CD4-positive, alpha-beta T cell treated with Interleukin-6 for 4 hours (primary cell): ENCODE results near the gene RBM44.

Experiments used
- DNase-seq: peaks from one replicate; pipeline ENCODE4 v3.0.0-alpha.2; 2020; ENCODE audit warnings: mixed read lengths

The RBM44 gene

GRCh38 chr2:237873897-237874551 lies 75.4 kb downstream of the RBM44 start:
- no peak for DNase-seq

GRCh38 chr2:237874585-237875161 lies 76.1 kb downstream of the RBM44 start:
- no peak for DNase-seq

- DNase-seq: no peak
Observed at GRCh38 chr2:237875256-237876060, 76.9 kb downstream of the RBM44 start.

- no peak for DNase-seq
Observed at GRCh38 chr2:237876061-237876526, 77.5 kb downstream of the RBM44 start.

GRCh38 chr2:237876532-237876931 lies 78.0 kb downstream of the RBM44 start:
- DNase-seq: no peak

GRCh38 chr2:237876951-237877491 lies 78.4 kb downstream of the RBM44 start:
- no peak for DNase-seq

GRCh38 chr2:237877576-237878307 lies 79.2 kb downstream of the RBM44 start:
- no peak for DNase-seq

GRCh38 chr2:237878321-237879057 lies 79.9 kb downstream of the RBM44 start:
- DNase-seq: no peak

GRCh38 chr2:237879058-237879430 lies 80.5 kb downstream of the RBM44 start:
- DNase-seq: no peak

- no peak for DNase-seq
Observed at GRCh38 chr2:237879991-237880560, 81.5 kb downstream of the RBM44 start.

- DNase-seq: no peak
Observed at GRCh38 chr2:237882510-237883481, 84.2 kb downstream of the RBM44 start.

GRCh38 chr2:237883951-237884446 lies 85.4 kb downstream of the RBM44 start:
- DNase-seq: no peak

GRCh38 chr2:237884681-237885080 lies 86.1 kb downstream of the RBM44 start:
- no peak for DNase-seq

GRCh38 chr2:237885111-237885930 lies 86.7 kb downstream of the RBM44 start:
- DNase-seq: no peak

GRCh38 chr2:237885931-237886684 lies 87.5 kb downstream of the RBM44 start:
- DNase-seq: no peak

- no peak for DNase-seq
Observed at GRCh38 chr2:237886685-237887481, 88.3 kb downstream of the RBM44 start.

- no peak for DNase-seq
Observed at GRCh38 chr2:237888389-237888788, 89.8 kb downstream of the RBM44 start.

- no peak for DNase-seq
Observed at GRCh38 chr2:237889016-237889415, 90.4 kb downstream of the RBM44 start.
